Muscle layer of duodenum (tissue), 2 donors: ENCODE results near the gene MLST8.

Experiments
- H3K27ac ChIP-seq: one replicate; pipeline ENCODE4 v1.7.0; 2013; ENCODE audit warnings: mild to moderate bottlenecking, low read length
- H3K27me3 ChIP-seq: one replicate; pipeline ENCODE4 v1.7.0; 2013; ENCODE audit warnings: low read depth, mild to moderate bottlenecking, control low read depth, low read length
- H3K36me3 ChIP-seq, 2 donors: one replicate each; pipeline ENCODE4 v1.7.0; 2013; ENCODE audit warnings: low read length in 2 of 2, control low read depth in 1 of 2, mild to moderate bottlenecking in 1 of 2; ENCODE audit not compliant: insufficient read depth in 2 of 2, control insufficient read depth in 1 of 2
- H3K4me1 ChIP-seq, 2 donors: one replicate each; pipeline ENCODE4 v1.7.0; 2013; ENCODE audit warnings: low read length in 2 of 2, mild to moderate bottlenecking in 2 of 2, control low read depth in 1 of 2, moderate library complexity in 1 of 2; ENCODE audit not compliant: insufficient read depth in 2 of 2, control insufficient read depth in 1 of 2
- H3K4me3 ChIP-seq, 2 donors: one replicate each; pipeline ENCODE4 v1.7.0; 2013; ENCODE audit warnings: low read length in 2 of 2, low read depth in 1 of 2, mild to moderate bottlenecking in 1 of 2
- H3K9me3 ChIP-seq, 2 donors: one replicate each; pipeline ENCODE4 v1.7.0; 2013; ENCODE audit warnings: low read length in 2 of 2, control low read depth in 1 of 2, mild to moderate bottlenecking in 1 of 2; ENCODE audit not compliant: control insufficient read depth in 1 of 2
- donor health status: healthy.

Gene MLST8

DNA sequence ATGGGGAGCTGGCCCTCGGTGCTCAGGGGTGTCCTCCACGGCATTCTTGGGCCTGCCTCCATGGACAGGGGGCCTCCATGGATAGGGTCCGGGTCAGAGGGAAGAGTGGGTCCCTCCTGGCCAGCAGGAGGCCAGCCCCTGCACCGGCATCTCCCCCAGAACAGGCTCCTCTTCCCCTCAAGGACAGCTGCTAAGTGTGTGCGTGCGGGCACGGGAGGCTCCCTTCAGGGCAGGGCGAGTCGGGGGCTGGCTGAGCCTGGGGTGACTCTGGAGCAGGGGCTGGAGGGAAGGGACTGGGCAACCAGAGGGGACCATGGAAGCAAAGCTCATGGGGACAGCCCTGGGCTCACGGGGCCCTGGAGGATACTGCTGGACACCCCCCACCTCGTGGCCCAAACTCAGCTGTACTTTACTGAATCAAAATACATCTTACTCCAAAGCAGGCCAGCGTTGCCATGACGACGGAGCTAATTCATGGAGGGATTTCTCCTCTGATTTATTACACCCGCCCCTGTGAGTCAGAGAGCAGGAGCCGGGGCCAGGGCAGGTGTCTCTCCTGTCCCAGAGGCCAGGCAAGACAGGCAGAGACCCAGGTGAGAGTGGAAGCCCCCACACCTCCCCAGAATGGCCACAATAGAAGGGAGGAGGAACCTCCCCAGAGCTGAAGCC, 11.0 kb upstream of the MLST8 start:
- H3K36me3 ChIP-seq = no peaks in the 10 kb centered on the region
- no peak overlapping the region for H3K27ac ChIP-seq
- no peaks in the 10 kb centered on the region for H3K9me3 ChIP-seq
- no peak overlapping the region for H3K4me3 ChIP-seq
- peaks cover 0 to 16% of the 10 kb centered on the region in 2 donors for H3K4me1 ChIP-seq
- H3K27me3 ChIP-seq = peaks cover 29% of the 10 kb centered on the region

DNA sequence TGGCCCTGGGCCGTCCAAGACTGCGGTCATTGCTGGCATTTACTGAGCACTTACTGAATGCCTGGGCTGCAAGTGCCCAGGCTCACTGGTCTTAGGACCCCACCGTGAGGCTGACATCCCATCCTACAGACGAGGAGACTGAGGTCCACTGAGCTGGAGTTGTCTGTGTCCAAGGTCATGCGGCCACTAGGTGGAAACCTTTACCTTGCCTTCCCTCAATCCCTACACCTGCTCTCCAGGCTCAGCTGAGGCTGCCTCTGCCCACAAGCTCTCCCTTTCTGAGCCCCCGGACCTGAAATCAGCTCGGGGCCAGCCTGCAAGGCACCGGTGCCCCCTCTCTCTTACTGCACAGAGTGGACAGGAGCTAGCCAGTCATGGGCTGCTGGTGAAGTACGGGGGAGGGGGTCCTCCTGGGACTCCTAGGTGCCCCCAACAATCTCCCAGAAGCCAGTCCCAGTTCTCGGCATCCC, 10.4 kb upstream of the MLST8 start:
- Histone ChIP-seq H3K27ac (no peak overlapping the region), H3K4me3 (no peak overlapping the region), H3K36me3 (no peaks in the 10 kb centered on the region), H3K4me1 (peaks cover 0 to 16% of the 10 kb centered on the region in 2 donors), H3K27me3 (peaks cover 29% of the 10 kb centered on the region), H3K9me3 (no peaks in the 10 kb centered on the region)

DNA sequence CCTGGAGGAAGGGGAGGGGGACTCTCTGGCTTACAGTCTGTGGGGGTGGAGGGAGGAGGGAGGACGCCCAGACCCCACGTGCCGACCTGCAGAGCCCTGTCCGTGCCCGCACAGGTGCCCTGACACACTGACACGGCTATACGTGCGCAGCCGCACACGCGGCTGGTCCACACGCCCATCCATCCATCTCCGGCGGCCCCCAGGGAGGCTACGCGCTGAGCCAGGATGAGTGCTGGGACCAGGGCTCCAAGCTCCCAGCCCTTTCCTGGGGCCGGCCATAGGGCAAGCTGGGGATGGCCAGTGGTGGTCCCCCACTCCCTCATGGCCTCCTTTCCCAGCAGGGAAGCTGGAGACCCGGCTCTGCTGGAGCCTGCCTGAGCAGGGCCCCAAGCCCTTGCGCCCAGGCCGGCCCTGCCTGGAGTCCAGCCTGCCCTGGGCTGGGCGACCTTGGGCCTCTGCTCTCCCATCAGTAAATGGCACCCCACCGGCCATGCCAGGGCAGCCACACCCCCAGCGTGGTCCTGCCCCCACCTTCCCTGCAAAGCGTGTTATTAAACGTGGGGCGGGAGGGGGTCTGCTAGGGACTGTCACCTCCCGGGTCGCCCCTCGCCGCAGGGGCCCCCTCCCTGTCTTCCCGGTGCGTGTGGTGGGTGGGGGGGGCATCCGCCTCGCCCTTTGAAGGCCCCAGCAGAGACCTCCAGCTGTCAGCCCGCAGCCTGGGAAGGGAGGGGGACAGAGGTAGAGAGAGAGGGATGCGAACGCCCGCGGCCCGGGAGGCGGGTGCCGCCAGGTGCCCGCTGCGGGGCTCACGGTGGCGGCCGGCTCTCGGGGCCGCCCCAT, 9.7 kb upstream of the MLST8 start:
- Histone ChIP-seq H3K27me3 (peaks cover 29% of the 10 kb centered on the region), H3K4me1 (peaks cover 0 to 16% of the 10 kb centered on the region in 2 donors), H3K36me3 (no peaks in the 10 kb centered on the region), H3K4me3 (peak overlapping the region in 1 of 2 donors; percentile 26), H3K9me3 (no peaks in the 10 kb centered on the region), H3K27ac (no peak overlapping the region)

DNA sequence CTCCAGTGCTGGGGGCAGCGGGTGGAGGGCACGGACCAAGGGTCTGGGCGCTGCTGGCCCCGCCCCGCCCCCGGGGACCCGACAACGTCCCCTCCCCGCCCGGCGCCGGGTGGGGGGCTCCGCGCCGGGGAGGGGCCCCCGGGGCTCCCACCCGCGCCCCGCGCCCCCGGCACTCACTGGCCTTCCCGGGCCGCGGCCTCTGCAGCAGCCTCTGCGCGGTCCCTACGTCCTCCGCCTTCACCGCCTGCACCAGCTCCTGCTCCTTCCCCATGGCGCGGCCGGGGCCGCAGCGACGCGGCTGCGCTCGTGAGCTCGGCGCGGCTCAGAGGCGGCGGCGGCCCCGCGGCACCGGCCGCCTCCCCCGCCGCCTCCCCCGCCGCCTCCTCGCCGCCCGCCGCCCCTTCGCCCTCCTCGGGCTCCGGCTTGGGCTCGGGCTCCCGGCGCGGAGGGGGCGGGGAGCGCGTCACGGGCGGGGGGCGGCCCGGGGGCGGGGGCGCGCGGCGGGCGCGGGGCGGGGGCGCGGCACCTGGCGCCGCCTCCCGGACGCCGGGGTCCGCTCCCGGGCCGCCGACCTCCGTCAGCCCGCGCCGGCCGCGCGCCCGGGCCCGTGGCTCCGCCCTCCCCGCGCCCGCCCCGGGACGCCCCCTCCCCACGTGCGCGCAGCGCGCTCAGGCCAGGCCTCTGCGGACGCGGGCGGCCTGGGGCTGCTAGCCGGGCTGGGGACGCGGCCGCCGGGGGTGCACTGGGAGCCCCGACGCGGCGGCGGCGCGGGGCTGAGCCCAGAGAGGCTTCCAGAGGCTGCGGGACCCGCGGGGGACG, 8.9 kb upstream of the MLST8 start, which contains the start of gene CASKIN1:
Gene CASKIN1 (minus strand): TSS at position 444 of the 819 bp plus-strand sequence. CDS start 173 bp downstream, at position 271.
- Histone ChIP-seq H3K4me1 (peaks cover 0 to 16% of the 10 kb centered on the region in 2 donors), H3K36me3 (no peaks in the 10 kb centered on the region), H3K27me3 (peaks cover 29% of the 10 kb centered on the region), H3K4me3 (peak within 1 kb of the TSS in 1 of 2 donors; percentile 26), H3K9me3 (no peaks in the 10 kb centered on the region), H3K27ac (no peak within 1 kb of the TSS)

DNA sequence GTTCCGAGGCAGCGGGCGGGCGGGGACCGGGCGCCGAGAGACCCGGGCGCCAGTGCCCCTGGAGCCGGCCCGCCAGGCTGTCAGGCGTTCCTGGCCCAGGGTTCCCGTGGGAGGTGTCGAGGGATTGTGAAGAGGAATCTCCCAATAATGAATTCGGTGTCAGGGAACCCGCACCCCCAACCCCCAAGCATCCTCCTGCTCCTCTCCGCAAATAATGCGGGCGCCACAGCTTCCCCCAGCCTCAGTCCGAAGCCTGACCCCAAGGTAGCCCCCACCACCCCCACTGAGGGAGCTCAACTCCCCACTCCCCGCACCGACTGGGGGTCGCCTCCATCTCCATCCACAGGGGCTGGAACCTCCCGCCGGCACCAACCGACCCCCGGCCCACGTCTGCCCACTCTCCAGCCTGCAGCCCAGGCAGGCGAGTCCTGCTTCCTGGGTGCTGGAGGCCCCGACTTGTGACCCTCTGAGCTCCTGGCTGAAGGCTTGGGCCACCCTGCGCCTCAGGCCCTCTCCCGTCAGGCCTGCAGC, 8.2 kb upstream of the MLST8 start:
- Histone ChIP-seq H3K4me1 (peaks cover 0 to 16% of the 10 kb centered on the region in 2 donors), H3K9me3 (no peaks in the 10 kb centered on the region), H3K27me3 (peaks cover 29% of the 10 kb centered on the region), H3K27ac (no peak overlapping the region), H3K36me3 (no peaks in the 10 kb centered on the region), H3K4me3 (no peak overlapping the region)

DNA sequence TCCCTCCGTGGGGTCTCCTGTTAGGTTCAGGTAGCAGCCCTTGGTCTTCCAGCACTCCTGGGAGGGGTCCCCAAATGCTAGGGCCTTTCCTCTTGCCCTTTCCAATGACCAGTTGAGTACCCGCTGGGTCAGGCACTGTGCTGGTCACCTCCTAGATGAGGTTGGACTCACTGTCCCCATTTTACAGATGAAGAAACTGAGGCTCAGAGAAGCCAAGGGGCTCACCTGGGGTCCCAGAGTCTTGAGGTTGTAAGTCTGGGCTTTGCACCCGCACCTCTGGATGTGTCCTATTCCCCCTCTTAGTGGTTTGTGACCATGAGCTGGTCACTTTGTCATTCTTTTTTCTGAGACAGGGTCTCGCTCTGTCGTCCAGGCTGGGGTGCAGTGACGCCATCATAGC, 7.5 kb upstream of the MLST8 start:
- H3K36me3 ChIP-seq = no peaks in the 10 kb centered on the region
- peaks cover 29% of the 10 kb centered on the region for H3K27me3 ChIP-seq
- peaks cover 0 to 16% of the 10 kb centered on the region in 2 donors for H3K4me1 ChIP-seq
- H3K27ac ChIP-seq = no peak overlapping the region
- no peak overlapping the region for H3K4me3 ChIP-seq
- H3K9me3 ChIP-seq = no peaks in the 10 kb centered on the region

- Histone ChIP-seq H3K27me3 (peaks cover 29% of the 10 kb centered on the region), H3K9me3 (no peaks in the 10 kb centered on the region), H3K4me1 (peaks cover 0 to 16% of the 10 kb centered on the region in 2 donors), H3K36me3 (no peaks in the 10 kb centered on the region), H3K27ac (no peak overlapping the region), H3K4me3 (no peak overlapping the region)
Observed at GRCh38 chr16:2198283-2198682, 7.0 kb upstream of the MLST8 start.

GRCh38 chr16:2199095-2199494, 6.2 kb upstream of the MLST8 start:
- H3K4me3 ChIP-seq = no peak overlapping the region

DNA sequence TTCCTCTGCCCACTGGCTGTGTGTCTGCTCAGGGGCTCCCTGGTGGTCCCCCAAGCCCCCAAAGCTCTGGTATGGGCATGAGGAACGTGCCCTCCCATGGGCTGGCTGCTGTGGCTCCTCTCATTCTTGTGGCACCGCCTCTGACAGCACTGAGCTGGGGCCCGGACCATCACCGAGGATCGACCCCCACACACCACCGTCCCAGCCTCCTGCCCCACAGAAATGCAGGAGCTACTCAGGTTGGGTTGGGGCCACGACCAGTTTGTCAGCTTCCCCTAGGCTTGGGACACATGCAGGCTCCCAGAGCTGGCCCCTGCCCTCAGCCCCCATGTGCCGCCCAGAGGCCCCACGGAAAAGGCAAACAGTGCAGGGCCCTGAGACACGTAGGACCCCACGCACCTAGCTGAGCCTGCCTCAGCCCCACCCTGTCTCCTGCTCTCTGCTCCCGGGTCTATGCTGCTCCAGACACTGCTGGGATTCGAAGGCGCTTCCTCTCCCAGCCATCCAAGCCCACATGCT, 5.6 kb upstream of the MLST8 start:
- Histone ChIP-seq H3K27me3 (peaks cover 24% of the 10 kb centered on the region), H3K36me3 (no peaks in the 10 kb centered on the region), H3K9me3 (no peaks in the 10 kb centered on the region), H3K27ac (no peak overlapping the region), H3K4me1 (peaks cover 2 to 16% of the 10 kb centered on the region in 2 donors), H3K4me3 (no peak overlapping the region)

More at GRCh38 chr16:2199095-2199494, 6.2 kb upstream of the MLST8 start:
- no peak overlapping the region for H3K27ac ChIP-seq
- H3K36me3 ChIP-seq = no peaks in the 10 kb centered on the region
- H3K4me1 ChIP-seq = peaks cover 0 to 16% of the 10 kb centered on the region in 2 donors
- peaks cover 29% of the 10 kb centered on the region for H3K27me3 ChIP-seq
- no peaks in the 10 kb centered on the region for H3K9me3 ChIP-seq

- Histone ChIP-seq H3K9me3 (no peaks in the 10 kb centered on the region), H3K4me3 (no peak overlapping the region), H3K36me3 (no peaks in the 10 kb centered on the region), H3K4me1 (peaks cover 3 to 13% of the 10 kb centered on the region in 2 donors), H3K27me3 (peaks cover 17% of the 10 kb centered on the region), H3K27ac (no peak overlapping the region)
Observed at GRCh38 chr16:2200313-2200712, 4.9 kb upstream of the MLST8 start.
